ENCODE measurements around the gene THAP7. TPM values are rescaled to one million over a fixed set of nuclear protein-coding genes. Genes with fewer than 3 reads are reported as not detected.

The THAP7 gene
- total and polyA plus RNA-seq, 9 of the 15 experiments (the other 6 are each of a cell fraction or from before 2014, with no cell fraction given), result 7.9 to 263 (median 84.1) TPM

DNA sequence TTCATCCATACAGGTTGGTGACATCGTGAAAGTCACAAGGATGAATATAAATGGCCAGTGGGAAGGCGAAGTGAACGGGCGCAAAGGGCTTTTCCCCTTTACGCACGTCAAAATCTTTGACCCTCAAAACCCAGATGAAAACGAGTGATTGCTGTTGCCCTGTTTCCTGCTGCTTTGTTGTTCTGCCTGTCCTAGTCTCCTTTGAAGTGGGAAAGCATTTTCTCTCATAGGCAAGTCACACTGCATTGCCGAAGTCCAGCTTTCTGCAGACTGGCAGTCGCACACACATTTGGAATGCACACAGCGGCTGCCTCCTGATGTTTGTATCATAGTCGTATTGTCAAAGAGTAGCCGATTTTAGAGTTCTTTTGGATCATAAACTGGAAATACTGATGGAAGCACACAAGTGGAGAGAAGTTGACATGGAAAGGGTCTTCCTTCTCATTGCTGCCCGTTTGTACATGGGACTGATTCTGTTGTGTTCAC, 52.2 kb downstream of the THAP7 start (continued):
- TF ChIP-seq, protein P1, sequence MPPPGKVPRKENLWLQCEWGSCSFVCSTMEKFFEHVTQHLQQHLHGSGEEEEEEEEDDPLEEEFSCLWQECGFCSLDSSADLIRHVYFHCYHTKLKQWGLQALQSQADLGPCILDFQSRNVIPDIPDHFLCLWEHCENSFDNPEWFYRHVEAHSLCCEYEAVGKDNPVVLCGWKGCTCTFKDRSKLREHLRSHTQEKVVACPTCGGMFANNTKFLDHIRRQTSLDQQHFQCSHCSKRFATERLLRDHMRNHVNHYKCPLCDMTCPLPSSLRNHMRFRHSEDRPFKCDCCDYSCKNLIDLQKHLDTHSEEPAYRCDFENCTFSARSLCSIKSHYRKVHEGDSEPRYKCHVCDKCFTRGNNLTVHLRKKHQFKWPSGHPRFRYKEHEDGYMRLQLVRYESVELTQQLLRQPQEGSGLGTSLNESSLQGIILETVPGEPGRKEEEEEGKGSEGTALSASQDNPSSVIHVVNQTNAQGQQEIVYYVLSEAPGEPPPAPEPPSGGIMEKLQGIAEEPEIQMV (tag; conservative IDR thresholded peaks at IDR 0.05; ENCODE audit: low read depth), result 0 out of 2 replicates have a peak, but pooled peaks have one; percentile 27
- TF ChIP-seq ARNT (IDR thresholded peaks at IDR 0.05), result no peak
- TF ChIP-seq ZNF121 (CRISPR knock-in tag; conservative IDR thresholded peaks at IDR 0.05), result no peak
- TF ChIP-seq ETV6 (IDR thresholded peaks at IDR 0.05; ENCODE audit: borderline replicate concordance in 1 of 2, low read depth in 2 of 2, low read length in 1 of 2), result no peak
- TF ChIP-seq ETV6 (CRISPR knock-in tag; IDR thresholded peaks at IDR 0.05; ENCODE audit: borderline replicate concordance), result no peak
- no peak for TF ChIP-seq FOS (IDR thresholded peaks at IDR 0.05; ENCODE audit: extremely low read depth, insufficient read length)
- no peak for TF ChIP-seq ZNF589 (CRISPR knock-in tag; IDR thresholded peaks at IDR 0.05; ENCODE audit: low read depth)
- TF ChIP-seq, protein P2, sequence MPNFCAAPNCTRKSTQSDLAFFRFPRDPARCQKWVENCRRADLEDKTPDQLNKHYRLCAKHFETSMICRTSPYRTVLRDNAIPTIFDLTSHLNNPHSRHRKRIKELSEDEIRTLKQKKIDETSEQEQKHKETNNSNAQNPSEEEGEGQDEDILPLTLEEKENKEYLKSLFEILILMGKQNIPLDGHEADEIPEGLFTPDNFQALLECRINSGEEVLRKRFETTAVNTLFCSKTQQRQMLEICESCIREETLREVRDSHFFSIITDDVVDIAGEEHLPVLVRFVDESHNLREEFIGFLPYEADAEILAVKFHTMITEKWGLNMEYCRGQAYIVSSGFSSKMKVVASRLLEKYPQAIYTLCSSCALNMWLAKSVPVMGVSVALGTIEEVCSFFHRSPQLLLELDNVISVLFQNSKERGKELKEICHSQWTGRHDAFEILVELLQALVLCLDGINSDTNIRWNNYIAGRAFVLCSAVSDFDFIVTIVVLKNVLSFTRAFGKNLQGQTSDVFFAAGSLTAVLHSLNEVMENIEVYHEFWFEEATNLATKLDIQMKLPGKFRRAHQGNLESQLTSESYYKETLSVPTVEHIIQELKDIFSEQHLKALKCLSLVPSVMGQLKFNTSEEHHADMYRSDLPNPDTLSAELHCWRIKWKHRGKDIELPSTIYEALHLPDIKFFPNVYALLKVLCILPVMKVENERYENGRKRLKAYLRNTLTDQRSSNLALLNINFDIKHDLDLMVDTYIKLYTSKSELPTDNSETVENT (CRISPR knock-in tag; IDR thresholded peaks at IDR 0.05), result no peak
- TF ChIP-seq ZBTB1 (CRISPR knock-in tag; IDR thresholded peaks at IDR 0.05; ENCODE audit: borderline replicate concordance, low read depth), result no peak
- 0 out of 2 replicates have a peak, but pooled peaks have one; percentile 40 for TF ChIP-seq GABPB2 (CRISPR knock-in tag; conservative IDR thresholded peaks at IDR 0.05)
- no peak for TF ChIP-seq BRCA1 (IDR thresholded peaks at IDR 0.05)
- TF ChIP-seq BRCA1 (CRISPR knock-in tag; IDR thresholded peaks at IDR 0.05), result peak; percentile 86; the same call in 1 of the 2 replicates
- peak; percentile 79 for TF ChIP-seq SNRNP70 (optimal IDR thresholded peaks at IDR 0.05; ENCODE audit: low read depth, low read length)
- no peak for TF ChIP-seq GATA2 (CRISPR knock-in tag; IDR thresholded peaks at IDR 0.05)
- no peak for TF ChIP-seq DDX20 (tag; IDR thresholded peaks at IDR 0.05; ENCODE audit: low read depth)
- TF ChIP-seq KDM5B (IDR thresholded peaks at IDR 0.05; ENCODE audit: insufficient replicate concordance, low read depth, low read length), result no peak
- TF ChIP-seq THRAP3 (IDR thresholded peaks at IDR 0.05; ENCODE audit: borderline replicate concordance), result 0 out of 2 replicates have a peak, but pooled peaks have one; percentile 26
- TF ChIP-seq SRSF7 (optimal IDR thresholded peaks at IDR 0.05; ENCODE audit: low read depth, low read length), result no peak
- no peak for TF ChIP-seq NR1H2 (CRISPR knock-in tag; IDR thresholded peaks at IDR 0.05)
- no peak for TF ChIP-seq XRCC4 (IDR thresholded peaks at IDR 0.05; ENCODE audit: extremely low read depth, insufficient read depth, insufficient read length)
- TF ChIP-seq, protein P3, sequence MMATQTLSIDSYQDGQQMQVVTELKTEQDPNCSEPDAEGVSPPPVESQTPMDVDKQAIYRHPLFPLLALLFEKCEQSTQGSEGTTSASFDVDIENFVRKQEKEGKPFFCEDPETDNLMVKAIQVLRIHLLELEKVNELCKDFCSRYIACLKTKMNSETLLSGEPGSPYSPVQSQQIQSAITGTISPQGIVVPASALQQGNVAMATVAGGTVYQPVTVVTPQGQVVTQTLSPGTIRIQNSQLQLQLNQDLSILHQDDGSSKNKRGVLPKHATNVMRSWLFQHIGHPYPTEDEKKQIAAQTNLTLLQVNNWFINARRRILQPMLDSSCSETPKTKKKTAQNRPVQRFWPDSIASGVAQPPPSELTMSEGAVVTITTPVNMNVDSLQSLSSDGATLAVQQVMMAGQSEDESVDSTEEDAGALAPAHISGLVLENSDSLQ (IDR thresholded peaks at IDR 0.05), result no peak
- no peak for TF ChIP-seq EZH2 (IDR thresholded peaks at IDR 0.05; ENCODE audit: borderline replicate concordance, low read depth, low read length)
- no peak for TF ChIP-seq EWSR1 (IDR thresholded peaks at IDR 0.05; ENCODE audit: borderline replicate concordance, low read depth, partially characterized antibody)
